Epithelial cell of esophagus (primary cell): ENCODE data around the gene PLEKHG3.
A peak's percentile ranks its signal among the peaks of the same experiment; 100 is the strongest.

ENCODE experiments used
- DNase-seq: peaks from one replicate; pipeline ENCODE4 v3.0.0; 2010; ENCODE audit warnings: low read depth
- H3K4me3 ChIP-seq: 2 replicates; pipeline ENCODE4 v1.5.1; 2011; ENCODE audit warnings: mild to moderate bottlenecking, low read length, control low read depth
- TF ChIP-seq, protein P1 (sequence below): IDR thresholded peaks from 2 replicates; pipeline ENCODE4 v1.5.1; 2011; ENCODE audit warnings: low read depth, mild to moderate bottlenecking, low read length, control low read depth, inconsistent platforms; ENCODE audit not compliant: insufficient read depth; ENCODE audit errors: missing control alignments

PLEKHG3 gene

DNA sequence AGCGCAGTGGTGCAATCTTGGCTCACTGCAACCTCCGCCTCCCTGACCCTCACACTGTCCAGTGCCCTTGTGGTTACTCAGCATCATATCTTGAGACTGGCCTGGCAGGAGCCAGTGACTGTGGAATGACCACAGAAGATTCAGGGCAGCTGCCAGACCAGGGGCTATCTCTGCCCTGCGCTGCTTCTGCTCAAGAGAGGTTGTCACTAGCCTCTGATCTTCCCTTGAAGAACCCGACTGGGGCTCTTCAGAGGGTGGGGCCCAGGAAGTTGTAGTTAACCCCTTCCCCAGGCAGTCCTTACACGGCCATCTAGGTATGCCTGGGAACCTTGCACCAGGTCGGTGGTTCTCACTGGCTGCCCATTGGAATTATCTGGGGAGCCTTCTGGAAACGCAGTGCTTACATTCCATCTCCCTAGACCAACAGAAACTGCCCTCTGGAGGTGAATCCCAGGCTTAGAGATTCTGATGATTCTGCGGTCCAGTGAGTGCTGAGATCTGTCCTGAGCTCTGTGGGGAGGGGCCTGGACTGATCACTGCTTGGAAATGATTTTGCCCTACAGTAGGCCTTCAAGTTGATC, 41.4 kb downstream of the PLEKHG3 start:
- H3K4me3 ChIP-seq, result no peak overlapping the region
- no peak for DNase-seq
- TF ChIP-seq, protein P1, sequence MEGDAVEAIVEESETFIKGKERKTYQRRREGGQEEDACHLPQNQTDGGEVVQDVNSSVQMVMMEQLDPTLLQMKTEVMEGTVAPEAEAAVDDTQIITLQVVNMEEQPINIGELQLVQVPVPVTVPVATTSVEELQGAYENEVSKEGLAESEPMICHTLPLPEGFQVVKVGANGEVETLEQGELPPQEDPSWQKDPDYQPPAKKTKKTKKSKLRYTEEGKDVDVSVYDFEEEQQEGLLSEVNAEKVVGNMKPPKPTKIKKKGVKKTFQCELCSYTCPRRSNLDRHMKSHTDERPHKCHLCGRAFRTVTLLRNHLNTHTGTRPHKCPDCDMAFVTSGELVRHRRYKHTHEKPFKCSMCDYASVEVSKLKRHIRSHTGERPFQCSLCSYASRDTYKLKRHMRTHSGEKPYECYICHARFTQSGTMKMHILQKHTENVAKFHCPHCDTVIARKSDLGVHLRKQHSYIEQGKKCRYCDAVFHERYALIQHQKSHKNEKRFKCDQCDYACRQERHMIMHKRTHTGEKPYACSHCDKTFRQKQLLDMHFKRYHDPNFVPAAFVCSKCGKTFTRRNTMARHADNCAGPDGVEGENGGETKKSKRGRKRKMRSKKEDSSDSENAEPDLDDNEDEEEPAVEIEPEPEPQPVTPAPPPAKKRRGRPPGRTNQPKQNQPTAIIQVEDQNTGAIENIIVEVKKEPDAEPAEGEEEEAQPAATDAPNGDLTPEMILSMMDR, result peak; percentile 22

DNA sequence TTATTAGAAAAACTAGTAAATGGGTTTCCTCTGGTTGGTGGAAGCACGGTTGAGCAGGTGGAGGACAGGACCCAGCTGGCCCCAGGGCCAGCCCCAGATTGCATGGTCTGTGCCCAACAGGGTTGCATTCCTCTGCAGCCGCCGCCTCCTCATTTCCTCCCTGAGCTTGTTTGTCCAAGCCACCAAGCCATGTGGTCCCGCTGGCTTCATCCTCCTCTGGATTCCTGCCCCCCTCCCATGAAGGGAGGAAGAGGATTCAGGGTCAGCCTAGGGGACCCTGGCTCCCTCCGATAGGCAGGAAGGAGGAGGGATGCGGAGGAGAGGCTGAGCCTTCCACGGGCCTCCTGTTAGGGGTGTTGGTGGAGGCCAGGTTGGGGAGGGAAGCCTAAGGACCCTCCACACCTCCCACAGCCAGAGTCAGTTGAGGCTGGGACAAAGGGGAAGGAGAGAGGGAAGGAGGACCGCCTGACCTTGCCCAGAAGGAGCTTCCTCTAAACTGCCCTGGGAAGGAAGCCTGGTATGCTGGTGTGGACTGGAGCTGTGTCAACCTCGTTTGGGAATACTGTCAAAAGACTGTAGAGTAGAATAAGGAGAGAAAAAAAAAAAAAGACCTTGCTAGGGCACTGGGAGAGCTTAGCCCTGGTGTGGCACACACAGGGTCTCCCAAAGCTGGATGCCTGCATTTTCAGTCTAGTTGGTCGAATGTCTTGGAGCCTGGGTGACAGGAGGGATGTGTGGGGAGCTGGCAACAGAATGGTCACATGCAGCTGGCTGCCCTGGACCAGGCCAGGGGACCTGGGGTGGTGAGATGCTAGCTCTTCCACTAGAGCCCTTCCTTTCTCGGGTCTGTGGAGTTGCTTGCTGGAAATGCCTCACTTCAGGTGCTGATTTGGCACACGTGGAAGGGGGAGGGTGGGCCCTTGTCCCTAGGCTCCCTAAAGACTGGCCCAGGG, 42.4 kb downstream of the PLEKHG3 start:
- no peak for DNase-seq
- H3K4me3 ChIP-seq, result no peak overlapping the region
- TF ChIP-seq, protein P1, result no peak

DNA sequence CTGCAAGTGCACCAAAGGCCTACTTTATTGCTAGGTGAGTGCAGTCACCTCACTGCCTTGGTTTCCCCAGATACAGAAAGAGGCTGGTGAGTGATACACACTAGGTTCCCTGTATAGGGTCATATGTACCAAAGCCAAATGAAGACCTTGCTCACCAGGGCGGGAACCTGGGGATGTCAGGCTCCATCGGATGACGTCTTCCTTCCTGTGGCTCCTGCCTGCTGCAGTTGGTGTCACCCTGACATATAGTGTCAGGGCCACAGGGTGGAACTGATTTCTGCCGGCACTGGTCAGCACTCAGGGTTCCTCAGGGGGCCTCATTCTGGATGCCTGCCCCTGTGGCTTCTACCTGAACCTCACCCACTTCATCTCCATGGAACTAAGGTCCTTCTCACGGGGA, 43.1 kb downstream of the PLEKHG3 start:
- H3K4me3 ChIP-seq, result no peak overlapping the region
- TF ChIP-seq, protein P1, result no peak
- no peak for DNase-seq

DNA sequence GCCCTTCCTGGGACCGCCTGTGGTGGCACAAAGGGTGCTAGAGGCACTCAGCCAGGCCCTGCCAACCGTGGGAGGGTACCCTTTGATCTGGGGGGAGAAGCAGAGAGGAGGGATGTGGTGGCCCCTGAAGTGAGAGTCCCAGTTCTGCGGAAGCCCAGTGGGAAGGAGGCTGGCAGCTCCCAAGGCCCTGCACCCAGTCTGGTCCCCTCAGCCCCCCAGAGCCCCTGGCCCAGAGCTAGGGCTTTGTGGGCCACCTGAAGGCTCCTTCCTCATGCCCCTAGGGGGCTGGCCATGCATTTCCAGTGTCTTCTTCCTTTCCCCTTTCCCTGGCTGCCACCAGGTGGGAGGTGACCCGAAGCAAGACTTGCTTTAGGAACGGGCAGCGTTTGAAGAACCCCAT, 44.3 kb downstream of the PLEKHG3 start:
- DNase-seq, result no peak
- no peak overlapping the region for H3K4me3 ChIP-seq
- TF ChIP-seq, protein P1, result no peak

DNA sequence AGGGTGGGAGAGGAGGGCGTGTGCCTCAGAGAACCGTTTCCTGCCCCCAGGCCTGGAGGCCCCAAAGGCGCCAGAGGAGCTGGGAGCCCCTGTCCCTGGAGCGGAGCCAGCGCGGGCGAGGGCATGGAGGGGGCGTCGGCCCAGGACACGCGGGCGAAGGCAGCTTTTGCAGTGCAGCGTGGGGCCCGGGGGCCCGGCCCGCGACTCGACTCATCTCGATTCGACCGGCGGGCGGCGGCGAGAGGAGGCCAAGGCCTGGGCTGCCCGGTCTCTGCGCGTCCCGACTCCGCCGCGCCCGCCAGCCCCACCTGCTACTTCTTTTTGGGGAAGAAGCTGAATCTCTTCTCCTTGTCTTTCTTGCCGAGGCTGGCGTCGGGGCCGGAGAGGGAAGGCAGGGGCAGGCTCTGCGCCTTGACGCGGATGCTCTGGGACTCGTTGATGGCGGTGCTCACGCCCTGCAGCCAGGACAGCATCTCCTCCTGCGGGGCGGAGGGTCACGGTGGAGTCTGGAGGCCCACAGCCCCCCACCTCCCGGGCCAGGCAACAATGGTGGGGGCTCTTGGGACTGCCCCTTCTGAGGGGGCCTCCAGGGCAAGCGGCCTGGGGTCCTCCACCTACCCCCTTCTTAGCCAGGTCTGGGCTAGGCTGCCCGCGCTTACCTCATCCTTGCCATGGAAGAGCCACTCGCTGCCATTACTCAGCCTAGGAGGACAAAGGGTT, 44.9 kb downstream of the PLEKHG3 start:
- DNase-seq, result no peak
- no peak overlapping the region for H3K4me3 ChIP-seq
- TF ChIP-seq, protein P1, result no peak

DNA sequence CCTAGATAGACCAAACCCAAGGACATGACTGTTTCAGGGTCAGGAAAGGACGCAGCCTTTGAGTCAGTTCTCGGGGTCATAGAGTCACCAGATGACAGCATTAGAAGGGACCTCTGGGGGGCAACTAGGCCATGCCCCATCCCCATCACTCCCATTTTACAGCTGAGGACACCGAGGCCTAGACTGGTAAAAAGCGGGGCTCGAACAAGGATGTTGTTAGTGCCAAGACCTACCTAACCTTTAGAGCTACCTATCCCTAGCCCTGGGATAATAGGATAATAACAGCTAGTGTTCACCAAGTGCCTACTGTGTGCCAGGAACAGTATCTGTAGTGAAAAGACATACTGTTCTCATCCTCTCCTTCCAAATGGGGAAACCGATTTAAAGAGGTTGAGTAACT, 48.7 kb downstream of the PLEKHG3 start:
- TF ChIP-seq, protein P1, result no peak

More for the DNA sequence above, 48.7 kb downstream of the PLEKHG3 start:
- H3K4me3 ChIP-seq, result no peak overlapping the region
- no peak for DNase-seq
